Measurements from ENCODE around the gene SIRT4.
"Not testable (repeated sequence)": the region's sequence is repeated elsewhere in the genome, so short reads cannot be mapped to it uniquely, and the experiment has no call there.

SIRT4 gene

GRCh38 chr12:120301962-120302815 is at the start of gene SIRT4:
Gene SIRT4, plus strand, starts transcription at chr12:120302321. Its CDS starts 1,241 bp downstream, at chr12:120303562.
- Histone ChIP-seq H3K4me3 (ENCODE audit: low read depth, low read length) (peak within 1 kb of the TSS; percentile 98), H3K36me3 (ENCODE audit: control insufficient read depth, insufficient read depth, low read length) (no peaks in the 10 kb centered on the region), H3K4me1 (ENCODE audit: control insufficient read depth, insufficient read depth, low read length) (no peaks in the 10 kb centered on the region), H3K9me3 (ENCODE audit: control insufficient read depth, insufficient read depth, low read length) (no peaks in the 10 kb centered on the region), H3K27me3 (ENCODE audit: control insufficient read depth, insufficient read depth, low read length) (no peaks in the 10 kb centered on the region), H3K9ac (ENCODE audit: low read depth, low read length) (peak within 1 kb of the TSS; percentile 91)

GRCh38 chr12:120253313-120253712 is 48.8 kb upstream of the SIRT4 start:
- not testable (repeated sequence) for H3K4me1 ChIP-seq (ENCODE audit: control insufficient read depth, insufficient read depth, low read length); H3K4me3 ChIP-seq (ENCODE audit: low read depth, low read length); H3K9me3 ChIP-seq (ENCODE audit: control insufficient read depth, insufficient read depth, low read length); H3K36me3 ChIP-seq (ENCODE audit: control insufficient read depth, insufficient read depth, low read length); H3K9ac ChIP-seq (ENCODE audit: low read depth, low read length); H3K27me3 ChIP-seq (ENCODE audit: control insufficient read depth, insufficient read depth, low read length)

- no peak overlapping the region for H3K4me3 ChIP-seq (ENCODE audit: low read depth, low read length)
- H3K9ac ChIP-seq (ENCODE audit: low read depth, low read length) = no peak overlapping the region
- H3K27me3 ChIP-seq (ENCODE audit: control insufficient read depth, insufficient read depth, low read length) = no peaks in the 10 kb centered on the region
- no peaks in the 10 kb centered on the region for H3K36me3 ChIP-seq (ENCODE audit: control insufficient read depth, insufficient read depth, low read length)
- no peaks in the 10 kb centered on the region for H3K9me3 ChIP-seq (ENCODE audit: control insufficient read depth, insufficient read depth, low read length)
- peaks cover 9% of the 10 kb centered on the region for H3K4me1 ChIP-seq (ENCODE audit: control insufficient read depth, insufficient read depth, low read length)
These were observed 47.3 kb upstream of the SIRT4 start for GRCh38 chr12:120254809-120255208.

GRCh38 chr12:120257041-120257821 is 44.9 kb upstream of the SIRT4 start:
- H3K9me3 ChIP-seq (ENCODE audit: control insufficient read depth, insufficient read depth, low read length) = no peaks in the 10 kb centered on the region
- H3K4me1 ChIP-seq (ENCODE audit: control insufficient read depth, insufficient read depth, low read length) = peaks cover 11% of the 10 kb centered on the region
- H3K4me3 ChIP-seq (ENCODE audit: low read depth, low read length) = peak overlapping the region; percentile 4
- H3K27me3 ChIP-seq (ENCODE audit: control insufficient read depth, insufficient read depth, low read length) = no peaks in the 10 kb centered on the region
- H3K9ac ChIP-seq (ENCODE audit: low read depth, low read length) = peak overlapping the region; percentile 60
- H3K36me3 ChIP-seq (ENCODE audit: control insufficient read depth, insufficient read depth, low read length) = peaks cover 2% of the 10 kb centered on the region

GRCh38 chr12:120258323-120258896 is 43.7 kb upstream of the SIRT4 start:
- Histone ChIP-seq H3K27me3 (ENCODE audit: control insufficient read depth, insufficient read depth, low read length) (no peaks in the 10 kb centered on the region), H3K4me1 (ENCODE audit: control insufficient read depth, insufficient read depth, low read length) (peaks cover 16% of the 10 kb centered on the region), H3K36me3 (ENCODE audit: control insufficient read depth, insufficient read depth, low read length) (peaks cover 2% of the 10 kb centered on the region), H3K9me3 (ENCODE audit: control insufficient read depth, insufficient read depth, low read length) (no peaks in the 10 kb centered on the region), H3K4me3 (ENCODE audit: low read depth, low read length) (no peak overlapping the region), H3K9ac (ENCODE audit: low read depth, low read length) (no peak overlapping the region)

- peak overlapping the region; percentile 56 for H3K9ac ChIP-seq (ENCODE audit: low read depth, low read length)
- H3K4me1 ChIP-seq (ENCODE audit: control insufficient read depth, insufficient read depth, low read length) = peaks cover 24% of the 10 kb centered on the region
- no peak overlapping the region for H3K4me3 ChIP-seq (ENCODE audit: low read depth, low read length)
- H3K27me3 ChIP-seq (ENCODE audit: control insufficient read depth, insufficient read depth, low read length) = no peaks in the 10 kb centered on the region
- H3K36me3 ChIP-seq (ENCODE audit: control insufficient read depth, insufficient read depth, low read length) = peaks cover 2% of the 10 kb centered on the region
- H3K9me3 ChIP-seq (ENCODE audit: control insufficient read depth, insufficient read depth, low read length) = no peaks in the 10 kb centered on the region
These were observed 42.5 kb upstream of the SIRT4 start for GRCh38 chr12:120259418-120260202.

- no peak overlapping the region for H3K4me3 ChIP-seq (ENCODE audit: low read depth, low read length)
- no peak overlapping the region for H3K9ac ChIP-seq (ENCODE audit: low read depth, low read length)
- H3K4me1 ChIP-seq (ENCODE audit: control insufficient read depth, insufficient read depth, low read length) = peaks cover 24% of the 10 kb centered on the region
- no peaks in the 10 kb centered on the region for H3K9me3 ChIP-seq (ENCODE audit: control insufficient read depth, insufficient read depth, low read length)
- peaks cover 2% of the 10 kb centered on the region for H3K36me3 ChIP-seq (ENCODE audit: control insufficient read depth, insufficient read depth, low read length)
- no peaks in the 10 kb centered on the region for H3K27me3 ChIP-seq (ENCODE audit: control insufficient read depth, insufficient read depth, low read length)
These were observed 41.5 kb upstream of the SIRT4 start for GRCh38 chr12:120260607-120261006.

- peaks cover 21% of the 10 kb centered on the region for H3K4me1 ChIP-seq (ENCODE audit: control insufficient read depth, insufficient read depth, low read length)
- H3K9ac ChIP-seq (ENCODE audit: low read depth, low read length) = peak overlapping the region; percentile 12
- H3K9me3 ChIP-seq (ENCODE audit: control insufficient read depth, insufficient read depth, low read length) = no peaks in the 10 kb centered on the region
These were observed 39.9 kb upstream of the SIRT4 start for GRCh38 chr12:120261951-120262851.

GRCh38 chr12:120262852-120263747 is 39.0 kb upstream of the SIRT4 start:
- Histone ChIP-seq H3K4me3 (ENCODE audit: low read depth, low read length) (peak overlapping the region; percentile 78), H3K36me3 (ENCODE audit: control insufficient read depth, insufficient read depth, low read length) (peaks cover 2% of the 10 kb centered on the region), H3K27me3 (ENCODE audit: control insufficient read depth, insufficient read depth, low read length) (no peaks in the 10 kb centered on the region), H3K9ac (ENCODE audit: low read depth, low read length) (peak overlapping the region; percentile 60), H3K4me1 (ENCODE audit: control insufficient read depth, insufficient read depth, low read length) (peaks cover 18% of the 10 kb centered on the region), H3K9me3 (ENCODE audit: control insufficient read depth, insufficient read depth, low read length) (no peaks in the 10 kb centered on the region)

More at GRCh38 chr12:120261951-120262851, 39.9 kb upstream of the SIRT4 start:
- no peak overlapping the region for H3K4me3 ChIP-seq (ENCODE audit: low read depth, low read length)
- no peaks in the 10 kb centered on the region for H3K27me3 ChIP-seq (ENCODE audit: control insufficient read depth, insufficient read depth, low read length)
- H3K36me3 ChIP-seq (ENCODE audit: control insufficient read depth, insufficient read depth, low read length) = peaks cover 2% of the 10 kb centered on the region

GRCh38 chr12:120263748-120264085 is 38.4 kb upstream of the SIRT4 start:
- peaks cover 18% of the 10 kb centered on the region for H3K4me1 ChIP-seq (ENCODE audit: control insufficient read depth, insufficient read depth, low read length)
- peak overlapping the region; percentile 60 for H3K9ac ChIP-seq (ENCODE audit: low read depth, low read length)
- peaks cover 2% of the 10 kb centered on the region for H3K36me3 ChIP-seq (ENCODE audit: control insufficient read depth, insufficient read depth, low read length)
- no peaks in the 10 kb centered on the region for H3K27me3 ChIP-seq (ENCODE audit: control insufficient read depth, insufficient read depth, low read length)
- no peaks in the 10 kb centered on the region for H3K9me3 ChIP-seq (ENCODE audit: control insufficient read depth, insufficient read depth, low read length)
- peak overlapping the region; percentile 78 for H3K4me3 ChIP-seq (ENCODE audit: low read depth, low read length)

Measured in iPS-15b (cell line).